Left forelimb (tissue), 1 donor: ENCODE results near the gene EPHA6.
"Not testable (repeated sequence)": the region's sequence is repeated elsewhere in the genome, so short reads cannot be mapped to it uniquely, and the experiment has no call there.

ENCODE experiments used
- DNase-seq: peaks from one replicate; pipeline ENCODE4 v3.0.0-alpha.2; 2018; ENCODE audit warnings: low spot score

EPHA6 gene

GRCh38 chr3:97025612-97026011, 211.2 kb downstream of the EPHA6 start:
- DNase-seq: not testable (repeated sequence)

- no peak for DNase-seq
Measured at GRCh38 chr3:97029972-97030371, 215.6 kb downstream of the EPHA6 start.

- DNase-seq: no peak
Measured at GRCh38 chr3:97037294-97037943, 223.0 kb downstream of the EPHA6 start.

GRCh38 chr3:97043411-97043810, 229.0 kb downstream of the EPHA6 start:
- DNase-seq: no peak

- DNase-seq: no peak
Measured at GRCh38 chr3:97057365-97057764, 243.0 kb downstream of the EPHA6 start.

GRCh38 chr3:97059168-97059567, 244.8 kb downstream of the EPHA6 start:
- no peak for DNase-seq

- DNase-seq: no peak
Measured at GRCh38 chr3:97066531-97066930, 252.1 kb downstream of the EPHA6 start.

- no peak for DNase-seq
Measured at GRCh38 chr3:97070302-97070701, 255.9 kb downstream of the EPHA6 start.

- no peak for DNase-seq
Measured at GRCh38 chr3:97074546-97074945, 260.2 kb downstream of the EPHA6 start.

- no peak for DNase-seq
Measured at GRCh38 chr3:97076673-97077072, 262.3 kb downstream of the EPHA6 start.

- no peak for DNase-seq
Measured at GRCh38 chr3:97089621-97090020, 275.2 kb downstream of the EPHA6 start.

- DNase-seq: no peak
Measured at GRCh38 chr3:97102641-97103040, 288.2 kb downstream of the EPHA6 start.

- no peak for DNase-seq
Measured at GRCh38 chr3:97105989-97106651, 291.7 kb downstream of the EPHA6 start.

GRCh38 chr3:97106652-97106989, 292.2 kb downstream of the EPHA6 start:
- no peak for DNase-seq

GRCh38 chr3:97108136-97108535, 293.7 kb downstream of the EPHA6 start:
- DNase-seq: no peak

- DNase-seq: no peak
Measured at GRCh38 chr3:97111244-97111643, 296.9 kb downstream of the EPHA6 start.

- DNase-seq: no peak
Measured at GRCh38 chr3:97121386-97121785, 307.0 kb downstream of the EPHA6 start.

- DNase-seq: no peak
Measured at GRCh38 chr3:97125902-97126499, 311.6 kb downstream of the EPHA6 start.

GRCh38 chr3:97131476-97131875, 317.1 kb downstream of the EPHA6 start:
- DNase-seq: no peak

- DNase-seq: no peak
Measured at GRCh38 chr3:97138914-97139541, 324.6 kb downstream of the EPHA6 start.

- no peak for DNase-seq
Measured at GRCh38 chr3:97148931-97149330, 334.5 kb downstream of the EPHA6 start.

GRCh38 chr3:97161169-97161568, 346.8 kb downstream of the EPHA6 start:
- no peak for DNase-seq

GRCh38 chr3:97177242-97177641, 362.8 kb downstream of the EPHA6 start:
- DNase-seq: no peak
